A549 (cell line): Measurements from ENCODE around the gene SKAP1. TPM values are rescaled to one million over a fixed set of nuclear protein-coding genes. Genes with fewer than 3 reads are reported as not detected.

Experiments
- ATAC-seq, 2 experiments: fragments of 200-7000 bp in 1 of 2; fragments of >200 bp in 1 of 2; cut with Nextera tagmentation in 1 of 2; cut with Tn5 transposase in 1 of 2; 3 replicates each; pipeline versions ENCODE4 v1.8.0 to v1.9.1; 2018 to 2020; ENCODE audit warnings: mild to moderate bottlenecking in 1 of 2, moderate library complexity in 1 of 2
- CTCF ChIA-PET: fragments of 300-600 bp; sonication (Branson Sonifier 250); formaldehyde crosslinking; extraction: SDS; loops from one replicate; lab custom pipeline; 2021; ENCODE audit warnings: antibody characterized with exemption, inconsistent platforms; lab: Yijun Ruan, JAX
- POLR2A ChIA-PET: fragments of 350-600 bp; formaldehyde crosslinking; extraction: SDS; loops from one replicate; lab custom pipeline; 2021; ENCODE audit warnings: antibody characterized with exemption, inconsistent platforms; lab: Yijun Ruan, JAX
- DNase-seq, 2 experiments: peaks; one replicate each; pipeline versions ENCODE4 v3.0.0 to v3.0.0-alpha.2; 2011 to 2016; ENCODE audit warnings: low read depth in 1 of 2, low spot score in 1 of 2
- FAIRE-seq: peaks from 2 replicates; lab custom pipeline; 2011; peaks lifted over from hg19 to GRCh38; lab: Jason Lieb, UNC
- H3K27ac ChIP-seq, 2 experiments: fragments of >200 bp; sonication (Bioruptor Twin); formaldehyde crosslinking; 3 replicates each; pipeline ENCODE4 v1.5.1; 2016 to 2017
- H3K4me1 ChIP-seq: fragments of >200 bp; sonication (Bioruptor Twin); formaldehyde crosslinking; 3 replicates; pipeline ENCODE4 v1.6.1; 2016
- H3K4me2 ChIP-seq: fragments of >200 bp; sonication (Bioruptor Twin); formaldehyde crosslinking; 3 replicates; pipeline ENCODE4 v1.6.1; 2016
- H3K4me3 ChIP-seq: fragments of >200 bp; sonication (Bioruptor Twin); formaldehyde crosslinking; 3 replicates; pipeline ENCODE4 v1.5.1; 2016
- H3K9me3 ChIP-seq: fragments of >200 bp; sonication (Bioruptor Twin); formaldehyde crosslinking; 3 replicates; pipeline ENCODE4 v1.6.1; 2016
- CTCF ChIP-seq: fragments of >200 bp; sonication (Bioruptor Twin); formaldehyde crosslinking; IDR thresholded peaks from 3 replicates; pipeline ENCODE4 v1.5.1; 2016
- E2F6 ChIP-seq: IDR thresholded peaks from 2 replicates; pipeline ENCODE4 v1.6.1; 2012; ENCODE audit warnings: low read depth, borderline replicate concordance
- EHMT2 ChIP-seq: fragments of 200-600 bp; sonication (generic); IDR thresholded peaks from 2 replicates; pipeline ENCODE4 v1.6.1; 2016; ENCODE audit warnings: antibody characterized with exemption, low read depth, mild to moderate bottlenecking, moderate library complexity
- ELK1 ChIP-seq: fragments of 150-350 bp; IDR thresholded peaks from 2 replicates; pipeline ENCODE4 v1.6.1; 2014; ENCODE audit warnings: low read depth, mild to moderate bottlenecking, low read length
- HOXA7 ChIP-seq: fragments of 250-450 bp; sonication (Bioruptor Pico); IDR thresholded peaks from 2 replicates; pipeline ENCODE4 v1.5.0; 2020; ENCODE audit warnings: mild to moderate bottlenecking, moderate library complexity
- HOXB13 ChIP-seq: fragments of 250-450 bp; sonication (Bioruptor Pico); IDR thresholded peaks from 2 replicates; pipeline ENCODE4 v1.5.0; 2020; ENCODE audit warnings: low read depth, mild to moderate bottlenecking, moderate library complexity
- HOXB5 ChIP-seq: fragments of 250-450 bp; sonication (Bioruptor Pico); IDR thresholded peaks from 2 replicates; pipeline ENCODE4 v1.5.0; 2020; ENCODE audit warnings: mild to moderate bottlenecking, moderate library complexity
- MAZ ChIP-seq: fragments of 150-350 bp; IDR thresholded peaks from 2 replicates; pipeline ENCODE4 v1.6.1; 2014; ENCODE audit warnings: antibody characterized with exemption, low read depth, low read length, borderline replicate concordance
- NFE2L2 ChIP-seq: fragments of 150-350 bp; conservative IDR thresholded peaks from 2 replicates; pipeline ENCODE4 v1.6.1; 2014; ENCODE audit warnings: low read length
- PBX3 ChIP-seq: IDR thresholded peaks from 2 replicates; pipeline ENCODE4 v1.6.1; 2012
- PHF8 ChIP-seq: fragments of 200-600 bp; sonication (generic); IDR thresholded peaks from 2 replicates; pipeline ENCODE4 v1.6.1; 2016; ENCODE audit warnings: low read depth, mild to moderate bottlenecking, antibody characterized with exemption, moderate library complexity, borderline replicate concordance
- RCOR1 ChIP-seq: fragments of 150-350 bp; IDR thresholded peaks from 2 replicates; pipeline ENCODE4 v1.6.1; 2014; ENCODE audit warnings: antibody characterized with exemption, low read length, low read depth
- WGBS: methylation state at CpG from one replicate; pipeline ENCODE4 v1.1.6; 2017; ENCODE audit errors: missing lambda C conversion rate; 5-methylcytosine and 5-hydroxymethylcytosine counted together
- polyA plus RNA-seq, 4 experiments: library from polyadenylated mRNA; depleted of rRNA in 3 of 4; stranded (reverse); fragments of >200 nt; fragmentation: RNase III in 1 of 4; extraction: RNeasy Plus Mini Kit Qiagen cat#74134 plus additional on column Dnase treatment in 1 of 4; gene quantifications; 2 replicates in 3 of 4; 3 replicates in 1 of 4; pipeline ENCODE4 v1.2.3, GENCODE V29; 2011 to 2017
- TF ChIP-seq, protein P1 (sequence below): IDR thresholded peaks from 2 replicates; pipeline ENCODE4 v1.6.1; 2012
- TF ChIP-seq, protein P2 (sequence below): fragments of 200-600 bp; sonication (generic); IDR thresholded peaks from 2 replicates; pipeline ENCODE4 v1.6.1; 2016; ENCODE audit warnings: antibody characterized with exemption, mild to moderate bottlenecking, moderate library complexity

The SKAP1 gene
- polyA plus RNA-seq, 2 of the 4 experiments (the other 2 are of a cell fraction) = 0.14 to 0.78 TPM

DNA sequence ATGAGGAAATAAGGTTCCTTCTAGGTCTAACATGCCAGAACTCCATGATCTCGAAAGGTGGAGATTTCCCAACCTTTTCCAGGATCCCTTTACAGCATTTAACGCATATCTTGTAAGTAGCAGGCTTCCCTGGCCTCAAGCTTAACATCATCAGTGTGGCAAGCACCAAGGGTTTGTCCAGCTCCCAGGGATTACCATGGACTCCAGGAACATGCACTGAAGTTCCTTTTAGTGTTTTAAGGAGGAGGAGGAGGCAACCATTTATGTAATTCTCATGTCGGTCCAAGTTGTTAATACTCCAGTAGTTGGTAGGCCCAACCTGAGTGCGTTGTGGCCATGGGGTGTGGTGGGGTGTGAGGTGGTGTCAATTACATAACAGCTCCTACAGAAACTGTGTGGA lies 11.8 kb upstream of the SKAP1 start:
- Histone ChIP-seq H3K27ac (no peak overlapping the region), H3K4me1 (no peaks in the 10 kb centered on the region), H3K4me3 (no peak overlapping the region), H3K4me2 (no peak overlapping the region), H3K9me3 (no peaks in the 10 kb centered on the region)
- POLR2A ChIA-PET = no interaction called here
- CTCF ChIA-PET = interaction anchor here (13.0 kb wide), 1 partner anchor 13 kb away, joined by 117 read pairs; no protein-coding TSS in a partner anchor
- ATAC-seq = no peak
- DNase-seq = no peak
- WGBS = 75% methylated on average over 4 of the region's 4 CpGs
- no peak for FAIRE-seq
- TF ChIP-seq E2F6 (no peak), RCOR1 (no peak), PBX3 (no peak)

DNA sequence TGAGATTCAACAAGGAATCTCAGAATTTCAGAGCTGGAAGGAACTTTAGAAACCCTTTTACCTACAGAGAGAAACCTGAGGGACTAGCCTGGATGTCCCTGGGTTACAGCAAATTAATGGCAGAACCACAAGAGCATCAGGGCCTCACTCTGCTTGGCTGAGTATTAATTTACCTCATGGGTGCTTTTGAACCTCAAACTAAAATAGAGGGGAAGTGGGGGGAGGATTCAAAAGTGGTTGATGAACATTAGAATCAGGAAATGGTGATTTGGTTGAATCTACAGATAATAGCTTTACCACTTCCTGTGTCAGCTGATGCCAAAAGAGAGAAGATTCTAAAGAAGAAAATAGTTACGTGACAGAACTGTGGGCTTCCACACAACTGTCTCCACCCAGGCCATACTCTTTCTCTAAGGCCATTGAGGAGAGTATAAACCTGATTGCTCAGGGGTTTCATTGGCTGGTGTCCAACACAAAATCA lies 11.3 kb upstream of the SKAP1 start:
- Histone ChIP-seq H3K4me2 (no peak overlapping the region), H3K27ac (no peak overlapping the region), H3K4me1 (no peaks in the 10 kb centered on the region), H3K4me3 (no peak overlapping the region), H3K9me3 (no peaks in the 10 kb centered on the region)
- ChIA-PET CTCF (interaction anchor here (0.6 to 13.0 kb wide), 3 partner anchors 13 to 59 kb away, joined by 3 to 117 read pairs (median 3); no protein-coding TSS in a partner anchor), POLR2A (no interaction called here)
- ATAC-seq = no peak
- no peak for TF ChIP-seq MAZ
- no peak for TF ChIP-seq PHF8
- no peak for TF ChIP-seq HOXB13 (CRISPR knock-in tag)
- TF ChIP-seq HOXB5 (CRISPR knock-in tag) = no peak
- TF ChIP-seq NFE2L2 = no peak
- TF ChIP-seq, protein P1, sequence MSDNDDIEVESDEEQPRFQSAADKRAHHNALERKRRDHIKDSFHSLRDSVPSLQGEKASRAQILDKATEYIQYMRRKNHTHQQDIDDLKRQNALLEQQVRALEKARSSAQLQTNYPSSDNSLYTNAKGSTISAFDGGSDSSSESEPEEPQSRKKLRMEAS = no peak
- TF ChIP-seq ELK1 = no peak
- no peak for TF ChIP-seq EHMT2
- TF ChIP-seq CTCF = no peak
- no peak for TF ChIP-seq HOXA7 (CRISPR knock-in tag)
- no peak for TF ChIP-seq PBX3
- TF ChIP-seq, protein P2, sequence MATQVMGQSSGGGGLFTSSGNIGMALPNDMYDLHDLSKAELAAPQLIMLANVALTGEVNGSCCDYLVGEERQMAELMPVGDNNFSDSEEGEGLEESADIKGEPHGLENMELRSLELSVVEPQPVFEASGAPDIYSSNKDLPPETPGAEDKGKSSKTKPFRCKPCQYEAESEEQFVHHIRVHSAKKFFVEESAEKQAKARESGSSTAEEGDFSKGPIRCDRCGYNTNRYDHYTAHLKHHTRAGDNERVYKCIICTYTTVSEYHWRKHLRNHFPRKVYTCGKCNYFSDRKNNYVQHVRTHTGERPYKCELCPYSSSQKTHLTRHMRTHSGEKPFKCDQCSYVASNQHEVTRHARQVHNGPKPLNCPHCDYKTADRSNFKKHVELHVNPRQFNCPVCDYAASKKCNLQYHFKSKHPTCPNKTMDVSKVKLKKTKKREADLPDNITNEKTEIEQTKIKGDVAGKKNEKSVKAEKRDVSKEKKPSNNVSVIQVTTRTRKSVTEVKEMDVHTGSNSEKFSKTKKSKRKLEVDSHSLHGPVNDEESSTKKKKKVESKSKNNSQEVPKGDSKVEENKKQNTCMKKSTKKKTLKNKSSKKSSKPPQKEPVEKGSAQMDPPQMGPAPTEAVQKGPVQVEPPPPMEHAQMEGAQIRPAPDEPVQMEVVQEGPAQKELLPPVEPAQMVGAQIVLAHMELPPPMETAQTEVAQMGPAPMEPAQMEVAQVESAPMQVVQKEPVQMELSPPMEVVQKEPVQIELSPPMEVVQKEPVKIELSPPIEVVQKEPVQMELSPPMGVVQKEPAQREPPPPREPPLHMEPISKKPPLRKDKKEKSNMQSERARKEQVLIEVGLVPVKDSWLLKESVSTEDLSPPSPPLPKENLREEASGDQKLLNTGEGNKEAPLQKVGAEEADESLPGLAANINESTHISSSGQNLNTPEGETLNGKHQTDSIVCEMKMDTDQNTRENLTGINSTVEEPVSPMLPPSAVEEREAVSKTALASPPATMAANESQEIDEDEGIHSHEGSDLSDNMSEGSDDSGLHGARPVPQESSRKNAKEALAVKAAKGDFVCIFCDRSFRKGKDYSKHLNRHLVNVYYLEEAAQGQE = no peak
- FAIRE-seq = no peak
- WGBS = 97% methylated on average over 1 of the region's 1 CpG
- DNase-seq = no peak
